Measurements from ENCODE around the gene KCNH2. TPM values are rescaled to one million over a fixed set of nuclear protein-coding genes. Genes with fewer than 3 reads are reported as not detected.
A peak's percentile ranks its signal among the peaks of the same experiment; 100 is the strongest.

The KCNH2 gene
- total RNA-seq, 4 donors from 2014 or later = 0.19 to 2.5 (median 0.72) TPM

DNA sequence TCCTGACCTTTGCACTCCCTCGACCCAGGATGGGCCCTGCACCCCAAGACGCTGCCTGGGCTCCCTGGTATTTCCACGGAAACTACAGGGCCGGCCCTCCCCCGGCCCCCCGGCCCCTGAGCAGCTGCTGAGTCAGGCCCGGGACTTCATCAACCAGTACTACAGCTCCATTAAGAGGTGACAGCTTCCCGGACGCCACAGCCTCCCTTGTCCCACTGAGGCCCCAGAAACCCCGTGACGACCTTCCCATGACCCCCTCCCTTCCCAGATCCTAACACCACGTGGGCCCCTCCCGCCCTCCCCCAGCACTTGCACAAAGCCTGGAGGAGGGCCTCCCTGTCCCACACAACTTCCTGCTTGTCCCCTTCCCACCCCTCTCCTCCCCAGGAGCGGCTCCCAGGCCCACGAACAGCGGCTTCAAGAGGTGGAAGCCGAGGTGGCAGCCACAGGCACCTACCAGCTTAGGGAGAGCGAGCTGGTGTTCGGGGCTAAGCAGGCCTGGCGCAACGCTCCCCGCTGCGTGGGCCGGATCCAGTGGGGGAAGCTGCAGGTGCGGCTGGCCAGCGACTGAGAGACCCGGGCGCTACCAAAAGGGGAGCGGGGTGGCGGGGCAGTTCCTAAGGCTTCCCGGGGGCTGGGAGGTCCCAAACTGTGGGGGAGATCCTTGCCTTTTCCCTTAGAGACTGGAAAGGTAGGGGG is 18.4 kb upstream of the KCNH2 start:
- no peak for DNase-seq
- Histone ChIP-seq H3K4me3 (peak overlapping the region in 1 of 4 donors; percentile 9), H3K36me3 (peaks cover 0 to 3% (median 0%) of the 10 kb centered on the region in 3 donors), H3K27ac (no peak overlapping the region), H3K9me3 (peaks cover 0 to under 1% (median 0%) of the 10 kb centered on the region in 3 donors), H3K27me3 (peaks cover 0 to 29% (median 0%) of the 10 kb centered on the region in 4 donors), H3K4me1 (peaks cover 0 to 39% (median 3%) of the 10 kb centered on the region in 3 donors)
- TF ChIP-seq POLR2A (IDR thresholded peaks at IDR 0.05) = no peak
- TF ChIP-seq, protein P1, sequence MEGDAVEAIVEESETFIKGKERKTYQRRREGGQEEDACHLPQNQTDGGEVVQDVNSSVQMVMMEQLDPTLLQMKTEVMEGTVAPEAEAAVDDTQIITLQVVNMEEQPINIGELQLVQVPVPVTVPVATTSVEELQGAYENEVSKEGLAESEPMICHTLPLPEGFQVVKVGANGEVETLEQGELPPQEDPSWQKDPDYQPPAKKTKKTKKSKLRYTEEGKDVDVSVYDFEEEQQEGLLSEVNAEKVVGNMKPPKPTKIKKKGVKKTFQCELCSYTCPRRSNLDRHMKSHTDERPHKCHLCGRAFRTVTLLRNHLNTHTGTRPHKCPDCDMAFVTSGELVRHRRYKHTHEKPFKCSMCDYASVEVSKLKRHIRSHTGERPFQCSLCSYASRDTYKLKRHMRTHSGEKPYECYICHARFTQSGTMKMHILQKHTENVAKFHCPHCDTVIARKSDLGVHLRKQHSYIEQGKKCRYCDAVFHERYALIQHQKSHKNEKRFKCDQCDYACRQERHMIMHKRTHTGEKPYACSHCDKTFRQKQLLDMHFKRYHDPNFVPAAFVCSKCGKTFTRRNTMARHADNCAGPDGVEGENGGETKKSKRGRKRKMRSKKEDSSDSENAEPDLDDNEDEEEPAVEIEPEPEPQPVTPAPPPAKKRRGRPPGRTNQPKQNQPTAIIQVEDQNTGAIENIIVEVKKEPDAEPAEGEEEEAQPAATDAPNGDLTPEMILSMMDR (IDR thresholded peaks at IDR 0.05) = no peak
- intact Hi-C loops (cut with DNase I) = no loop called here
- 17 to 70% methylated on average over 2 of the region's 31 CpGs for WGBS, 2 donors

DNA sequence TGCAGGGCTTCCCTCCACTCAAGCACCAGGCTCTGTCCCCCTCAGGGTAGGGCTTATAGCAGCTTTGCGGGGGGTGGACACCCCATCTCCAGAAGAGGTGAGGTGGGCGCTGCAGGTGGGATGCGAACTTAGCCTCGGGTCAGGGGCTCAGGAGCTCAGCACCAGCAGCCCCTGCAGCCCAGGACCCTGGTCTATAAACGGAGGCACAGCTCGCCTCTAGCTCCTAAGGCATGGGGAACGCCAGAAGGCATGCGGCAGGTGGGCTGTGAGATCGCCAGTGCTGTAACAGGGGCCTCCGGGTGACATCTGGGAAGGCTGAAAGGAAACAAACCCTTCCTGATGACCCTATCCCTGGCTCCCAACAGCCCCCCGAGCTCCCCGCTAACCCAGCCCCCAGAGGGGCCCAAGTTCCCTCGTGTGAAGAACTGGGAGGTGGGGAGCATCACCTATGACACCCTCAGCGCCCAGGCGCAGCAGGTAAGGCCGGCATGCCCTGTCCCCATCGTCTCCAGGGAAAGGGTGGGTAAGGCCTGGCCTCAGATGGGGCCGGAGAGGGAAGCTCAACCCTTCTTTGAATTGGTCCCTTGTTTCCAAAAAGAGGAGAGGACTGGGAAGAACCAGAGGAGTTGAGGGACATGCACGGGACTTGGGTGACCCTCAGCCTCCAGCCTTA is 16.9 kb upstream of the KCNH2 start:
- intact Hi-C loops (cut with DNase I) = no loop called here
- no peak for DNase-seq
- Histone ChIP-seq H3K36me3 (no peaks in the 10 kb centered on the region), H3K4me3 (peak overlapping the region in 3 of 4 donors; percentile 24 to 54 (median 36)), H3K4me1 (peaks cover 0 to 41% (median 4%) of the 10 kb centered on the region in 3 donors), H3K27ac (peak overlapping the region in 1 of 4 donors; percentile 5), H3K9me3 (peaks cover 0 to 16% (median 5%) of the 10 kb centered on the region in 3 donors), H3K27me3 (peaks cover 0 to 29% (median 0%) of the 10 kb centered on the region in 4 donors)
- no peak for TF ChIP-seq POLR2A (IDR thresholded peaks at IDR 0.05)
- TF ChIP-seq, protein P1 (IDR thresholded peaks at IDR 0.05) = no peak
- 50 to 51% methylated on average over 2 to 11 of the region's 19 CpGs for WGBS, 2 donors

DNA sequence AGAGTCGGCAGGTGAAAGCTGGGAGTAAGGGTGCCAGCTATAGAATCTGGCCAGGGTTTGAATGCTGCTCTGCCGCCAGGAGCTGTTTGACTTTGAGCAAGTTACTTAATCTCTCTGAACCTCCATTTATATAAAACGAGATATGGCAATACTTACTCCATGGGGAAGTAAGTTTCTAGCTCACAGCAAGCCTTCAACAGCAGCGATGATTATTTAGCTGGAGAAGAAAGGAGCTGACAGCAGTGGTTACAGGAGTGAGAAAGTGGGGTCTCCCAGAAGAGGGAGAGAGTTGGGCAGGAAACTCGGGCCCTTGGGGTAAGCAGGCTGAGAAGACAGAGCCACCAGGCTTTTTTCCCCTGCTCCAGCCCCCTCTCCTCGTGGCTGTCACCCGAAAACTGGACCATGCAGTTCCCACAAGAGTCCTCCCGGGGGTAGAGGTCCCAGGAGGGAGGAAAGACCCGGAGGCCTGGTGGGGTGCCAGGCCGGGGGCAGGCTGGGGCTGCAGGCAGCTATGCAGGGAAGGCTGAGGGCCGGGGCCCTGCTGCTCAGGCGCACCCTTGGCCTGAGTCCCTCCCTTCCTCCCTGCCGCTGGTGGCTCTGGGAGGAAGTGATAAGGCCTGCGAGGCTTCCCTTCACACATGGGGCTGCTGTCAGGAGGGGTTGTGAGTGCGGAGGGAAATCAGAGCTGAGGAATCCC is 16.2 kb upstream of the KCNH2 start:
- Histone ChIP-seq H3K27ac (peak overlapping the region in 3 of 4 donors; percentile 45 to 75 (median 68)), H3K4me1 (peaks cover 0 to 47% (median 11%) of the 10 kb centered on the region in 3 donors), H3K36me3 (no peaks in the 10 kb centered on the region), H3K27me3 (peaks cover 0 to 29% (median 0%) of the 10 kb centered on the region in 4 donors), H3K4me3 (peak overlapping the region in 3 of 4 donors; percentile 24 to 54 (median 36)), H3K9me3 (peaks cover 0 to 23% (median 9%) of the 10 kb centered on the region in 3 donors)
- 53 to 59% methylated on average over 5 to 7 of the region's 15 CpGs for WGBS, 2 donors
- intact Hi-C loops (cut with DNase I) = no loop called here
- no peak for TF ChIP-seq POLR2A (IDR thresholded peaks at IDR 0.05)
- TF ChIP-seq, protein P1 (IDR thresholded peaks at IDR 0.05) = no peak
- DNase-seq = no peak

DNA sequence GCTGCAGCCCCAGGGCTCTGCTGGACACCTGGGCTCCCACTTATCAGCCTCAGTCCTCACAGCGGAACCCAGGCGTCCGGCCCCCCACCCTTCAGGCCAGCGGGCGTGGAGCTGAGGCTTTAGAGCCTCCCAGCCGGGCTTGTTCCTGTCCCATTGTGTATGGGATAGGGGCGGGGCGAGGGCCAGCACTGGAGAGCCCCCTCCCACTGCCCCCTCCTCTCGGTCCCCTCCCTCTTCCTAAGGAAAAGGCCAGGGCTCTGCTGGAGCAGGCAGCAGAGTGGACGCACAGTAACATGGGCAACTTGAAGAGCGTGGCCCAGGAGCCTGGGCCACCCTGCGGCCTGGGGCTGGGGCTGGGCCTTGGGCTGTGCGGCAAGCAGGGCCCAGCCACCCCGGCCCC is 15.4 kb upstream of the KCNH2 start:
- peak overlapping the region in 3 of 4 donors; percentile 24 to 54 (median 36) for H3K4me3 ChIP-seq
- TF ChIP-seq, protein P1 (IDR thresholded peaks at IDR 0.05) = no peak
- TF ChIP-seq POLR2A (IDR thresholded peaks at IDR 0.05) = no peak
- peak overlapping the region; percentile 24 to 75 (median 51) for H3K27ac ChIP-seq
- H3K27me3 ChIP-seq = peaks cover 0 to 29% (median 0%) of the 10 kb centered on the region in 4 donors
- H3K4me1 ChIP-seq = peaks cover 0 to 55% (median 19%) of the 10 kb centered on the region in 3 donors
- no peak for DNase-seq
- peaks cover 0 to 23% (median 9%) of the 10 kb centered on the region in 3 donors for H3K9me3 ChIP-seq
- H3K36me3 ChIP-seq = no peaks in the 10 kb centered on the region
- no CpG with 5 or more reads among the region's 14 CpGs for WGBS, 2 donors
- intact Hi-C loops (cut with DNase I) = no loop called here
